K562 (cell line): ENCODE results near the gene HOXA13. TPM values are rescaled to one million over a fixed set of nuclear protein-coding genes. Genes with fewer than 3 reads are reported as not detected.

Source experiments
- ATAC-seq: fragments of 200-7000 bp; cut with Tn5 transposase; 3 replicates; pipeline ENCODE4 v1.9.1; 2020; ENCODE audit warnings: moderate library complexity
- BruUV-seq: library from RNA; stranded (reverse); fragments of 400-500 nt; replicated peaks from 2 replicates; lab custom pipeline; 2021; lab: Mats Ljungman, UMichigan
- CTCF ChIA-PET: fragments of 300-600 bp; formaldehyde crosslinking; extraction: SDS; loops from one replicate; lab custom pipeline; 2021; ENCODE audit warnings: low intra/inter-chr PET ratio; lab: Yijun Ruan, JAX
- POLR2A ChIA-PET: fragments of 300-600, 350-650 bp; sonication (Branson Sonifier 250); formaldehyde crosslinking; extraction: SDS; loops from one replicate; lab custom pipeline; 2021; ENCODE audit warnings: antibody characterized with exemption, inconsistent platforms; lab: Yijun Ruan, JAX
- DNase-seq, 4 experiments: peaks; one replicate each; pipeline versions ENCODE4 v3.0.0 to v3.0.0-alpha.2; 2011 to 2018; ENCODE audit warnings: low spot score in 3 of 4, mixed read lengths in 3 of 4; ENCODE audit errors: extremely low read depth in 1 of 4
- FAIRE-seq: peaks from 2 replicates; lab custom pipeline; 2011; peaks lifted over from hg19 to GRCh38; lab: Jason Lieb, UNC
- H2AFZ ChIP-seq: 2 replicates; pipeline ENCODE4 v1.6.0; 2011; ENCODE audit warnings: low read depth, low read length, control low read depth, inconsistent platforms
- H3K27ac ChIP-seq: fragments of 200-600 bp; 3 replicates; pipeline ENCODE4 v1.8.0; 2011; ENCODE audit warnings: low read depth, mild to moderate bottlenecking, control low read depth, inconsistent platforms, low read length, moderate library complexity, mixed read lengths; ENCODE audit errors: extremely low read depth
- H3K27me3 ChIP-seq, 2 experiments: fragments of 300-600 bp in 1 of 2; 2 replicates in 1 of 2; 3 replicates in 1 of 2; pipeline versions ENCODE4 v1.6.0 to v1.8.0; 2011; ENCODE audit warnings: inconsistent platforms in 2 of 2, low read length in 2 of 2, mild to moderate bottlenecking in 1 of 2, mixed read lengths in 1 of 2, moderate library complexity in 1 of 2; ENCODE audit not compliant: control insufficient read depth in 2 of 2, insufficient read depth in 2 of 2
- H3K36me3 ChIP-seq: fragments of 300-600 bp; 3 replicates; pipeline ENCODE4 v1.8.0; 2011; ENCODE audit warnings: mild to moderate bottlenecking, low read length, inconsistent platforms; ENCODE audit not compliant: control insufficient read depth, insufficient read depth
- H3K4me1 ChIP-seq, 2 experiments: fragments of 200-600 bp in 1 of 2; replicated peaks in 1 of 2; 2 replicates in 1 of 2; 3 replicates in 1 of 2; pipeline versions ENCODE4 v1.5.1 to v1.8.0; 2011; ENCODE audit warnings: inconsistent platforms in 2 of 2, low read length in 2 of 2, mild to moderate bottlenecking in 1 of 2, mixed read lengths in 1 of 2, moderate library complexity in 1 of 2; ENCODE audit not compliant: control insufficient read depth in 2 of 2, insufficient read depth in 2 of 2
- H3K4me2 ChIP-seq: 2 replicates; pipeline ENCODE4 v1.6.1; 2011; ENCODE audit warnings: low read length, control low read depth, inconsistent platforms, mixed read lengths; ENCODE audit not compliant: insufficient read depth
- H3K4me3 ChIP-seq: fragments of 200-600 bp; sonication (generic), shearing (Covaris generic); 2 replicates; pipeline ENCODE4 v1.5.1; 2016; ENCODE audit warnings: control low read depth, inconsistent platforms
- H3K79me2 ChIP-seq: fragments of 200-600 bp; 3 replicates; pipeline ENCODE4 v1.8.0; 2011; ENCODE audit warnings: low read length, inconsistent platforms; ENCODE audit not compliant: control insufficient read depth, insufficient read depth
- H3K9ac ChIP-seq, 2 experiments: 2 replicates each; pipeline versions ENCODE4 v1.6.0 to v1.6.1; 2011; ENCODE audit warnings: low read depth in 2 of 2, low read length in 2 of 2, control low read depth in 1 of 2, inconsistent platforms in 1 of 2, mild to moderate bottlenecking in 1 of 2, mixed read lengths in 1 of 2; ENCODE audit not compliant: insufficient read depth in 1 of 2
- H3K9me1 ChIP-seq: one replicate; pipeline ENCODE4 v1.6.0; 2011; ENCODE audit warnings: inconsistent platforms, mild to moderate bottlenecking, low read length, moderate library complexity; ENCODE audit not compliant: control insufficient read depth, insufficient read depth
- H3K9me3 ChIP-seq: replicated peaks from 2 replicates; pipeline ENCODE4 v1.5.1; 2011; ENCODE audit warnings: low read depth, low read length, inconsistent platforms; ENCODE audit not compliant: control insufficient read depth, insufficient read depth
- H4K20me1 ChIP-seq: replicated peaks from 2 replicates; pipeline ENCODE4 v1.6.1; 2011; ENCODE audit warnings: low read length, inconsistent platforms, mixed read lengths; ENCODE audit not compliant: control insufficient read depth, insufficient read depth
- CTCF ChIP-seq, 3 experiments: IDR thresholded peaks in 2 of 3; conservative IDR thresholded peaks in 1 of 3; 2 replicates each; pipeline ENCODE4 v1.5.1; 2011 to 2012; ENCODE audit warnings: low read length in 3 of 3, mild to moderate bottlenecking in 3 of 3, control low read depth in 2 of 3, improper control_type of control experiment in 1 of 3, inconsistent platforms in 1 of 3, low read depth in 1 of 3, mixed read lengths in 1 of 3, moderate library complexity in 1 of 3; ENCODE audit not compliant: insufficient read depth in 2 of 3
- ELF1 ChIP-seq: fragments of 200-800 bp; sonication (Bioruptor generic); IDR thresholded peaks from 2 replicates; pipeline ENCODE4 v1.6.1; 2016; ENCODE audit warnings: missing genetic modification characterization, missing compliant biosample characterization
- NFIC ChIP-seq: fragments of 450-650 bp; IDR thresholded peaks from 2 replicates; pipeline ENCODE4 v1.6.1; 2017; ENCODE audit warnings: mild to moderate bottlenecking, inconsistent platforms
- RAD21 ChIP-seq, 2 experiments: fragments of 250-450 bp in 1 of 2; fragments of 450-650 bp in 1 of 2; sonication (Bioruptor Pico) in 1 of 2; formaldehyde crosslinking in 1 of 2; IDR thresholded peaks in 1 of 2; conservative IDR thresholded peaks in 1 of 2; 2 replicates each; pipeline versions ENCODE4 v1.4.0 to v1.8.0; 2020 to 2022; ENCODE audit warnings: mild to moderate bottlenecking in 2 of 2, moderate library complexity in 1 of 2
- REST ChIP-seq, 2 experiments: fragments of 450-650 bp; formaldehyde crosslinking in 1 of 2; IDR thresholded peaks; 2 replicates each; pipeline versions ENCODE4 v1.4.0 to v1.6.1; 2014 to 2020; ENCODE audit warnings: mild to moderate bottlenecking in 2 of 2, borderline replicate concordance in 1 of 2, low read depth in 1 of 2
- TAF1 ChIP-seq: IDR thresholded peaks from 2 replicates; pipeline ENCODE4 v1.6.1; 2011; ENCODE audit warnings: mild to moderate bottlenecking, low read length, moderate library complexity; ENCODE audit not compliant: insufficient read depth, control insufficient read depth, severe bottlenecking; ENCODE audit errors: extremely low read depth
- TAL1 ChIP-seq: fragments of 450-650 bp; IDR thresholded peaks from 2 replicates; pipeline ENCODE4 v1.6.1; 2016; ENCODE audit warnings: mild to moderate bottlenecking
- TGIF2 ChIP-seq: sonication (generic); formaldehyde crosslinking; IDR thresholded peaks from 2 replicates; pipeline ENCODE4 v1.8.1; 2022; ENCODE audit warnings: mild to moderate bottlenecking, missing genetic modification reagents, moderate library complexity
- WGBS: fragments of 100-300 bp; shearing (Covaris generic); methylation state at CpG from one replicate; pipeline ENCODE4 v1.1.6; 2016; ENCODE audit warnings: low coverage, mixed read lengths; ENCODE audit not compliant: insufficient coverage; ENCODE audit errors: missing lambda C conversion rate; 5-methylcytosine and 5-hydroxymethylcytosine counted together
- in situ Hi-C: fragments of 300-500 bp; cut with MboI; formaldehyde crosslinking; loops from 4 replicates; pipeline ENCODE4 v1.15.0; 2018; ENCODE audit warnings: inconsistent platforms, mixed read lengths
- intact Hi-C: fragments of 100-400 bp; cut with micrococcal nuclease; formaldehyde crosslinking; loops from 2 replicates; pipeline ENCODE4 v1.14.2; 2022
- polyA plus RNA-seq, 8 experiments: library from polyadenylated mRNA; depleted of rRNA in 4 of 8; stranded (reverse) in 5 of 8; unstranded in 3 of 8; fragments of >200 nt; fragmentation: Nextera tagmentation in 2 of 8; fragmentation: Illumina TruSeq in 1 of 8; extraction: Ambion mirVana in 2 of 8; extraction: Trizol in 1 of 8; gene quantifications; 2 replicates each; pipeline versions ENCODE4 v1.2.1 to v1.2.3, GENCODE V29; 2011 to 2014; ENCODE audit warnings: inconsistent platforms in 1 of 8, missing spikeins in 1 of 8
- total RNA-seq, 7 experiments: library from RNA; depleted of rRNA in 6 of 7; stranded (reverse); fragments of >200 nt in 6 of 7; fragmentation: Illumina TruSeq in 2 of 7; extraction: Trizol in 2 of 7; gene quantifications; 2 replicates each; pipeline versions ENCODE4 v1.2.1 to v1.2.3, GENCODE V29; 2011 to 2021; ENCODE audit warnings: low replicate concordance in 1 of 7

The HOXA13 gene
- total and polyA plus RNA-seq, 9 of the 15 experiments (the other 6 are each of a cell fraction or from before 2014, with no cell fraction given) = not detected

- H3K36me3 ChIP-seq = no peaks in the 10 kb centered on the region
- H3K27me3 ChIP-seq = peaks cover 42 to 66% of the 10 kb centered on the region in 2 experiments
- 0 out of 2 replicates have a peak overlapping the region, but pooled peaks have one; percentile 39 for H2AFZ ChIP-seq
- ATAC-seq (peak; percentile 72), DNase-seq (peak; percentile 30 to 35 (median 32)), FAIRE-seq (no peak)
- H3K9me3 ChIP-seq = no peaks in the 10 kb centered on the region
- CTCF ChIA-PET = no interaction called here
- BruUV-seq = no TSS peak
- POLR2A ChIA-PET = no interaction called here
- intact Hi-C loops = no loop called here
- H3K27ac ChIP-seq = no peak overlapping the region
- H3K9me1 ChIP-seq = no peaks in the 10 kb centered on the region
- no peak overlapping the region for H3K9ac ChIP-seq
- peaks cover 0 to 15% of the 10 kb centered on the region in 2 experiments; a peak in 2 of 5 replicates for H3K4me1 ChIP-seq
- H3K79me2 ChIP-seq = no peaks in the 10 kb centered on the region
- in situ Hi-C loops = no loop called here
- H3K4me3 ChIP-seq = no peak overlapping the region
- 0 out of 2 replicates have a peak overlapping the region, but pooled peaks have one; percentile 7 for H3K4me2 ChIP-seq
- WGBS = 11% methylated on average over 43 of the region's 66 CpGs
- H4K20me1 ChIP-seq = peaks cover 14% of the 10 kb centered on the region; the same call in 1 of the 2 replicates
- TF ChIP-seq RAD21 (CRISPR knock-in tag; conservative IDR thresholded peaks at IDR 0.05 in 1 of 2, IDR thresholded peaks at IDR 0.05 in 1 of 2) (peak; percentile 40 to 58), NFIC (peak; percentile 14; the same call in 1 of the 2 replicates), TAF1 (no peak), ELF1 (tag) (peak; percentile 35; the same call in 1 of the 2 replicates), TGIF2 (no peak), CTCF (IDR thresholded peaks at IDR 0.05 in 2 of 3, conservative IDR thresholded peaks at IDR 0.05 in 1 of 3; ENCODE audit: insufficient read depth in 2 of 3, low read depth in 1 of 3, low read length in 3 of 3) (peak; percentile 41 to 60 (median 48); a peak in 5 of 6 replicates), TAL1 (no peak), REST (IDR thresholded peaks at IDR 0.05; ENCODE audit: borderline replicate concordance) (peak; percentile 48; the same call in 1 of the 2 replicates), REST (CRISPR knock-in tag; IDR thresholded peaks at IDR 0.05; ENCODE audit: low read depth) (no peak)
Observed at GRCh38 chr7:27235387-27236311, 35.8 kb upstream of the HOXA13 start.
